ENCODE data around the gene ANAPC7.
"Not testable (repeated sequence)": the region's sequence is repeated elsewhere in the genome, so short reads cannot be mapped to it uniquely, and the experiment has no call there.

ANAPC7 gene

GRCh38 chr12:110403146-110403975 lies at the start of gene ANAPC7:
Gene ANAPC7, minus strand, starts transcription at chr12:110403708. Its CDS starts 81 bp downstream, at chr12:110403627.
- DNase-seq, result peak; percentile 90

GRCh38 chr12:110451263-110451662 lies 47.8 kb upstream of the ANAPC7 start:
- DNase-seq, result no peak

- peak; percentile 95 for DNase-seq
Measured at GRCh38 chr12:110449799-110450497, 46.4 kb upstream of the ANAPC7 start, which contains the start of gene ARPC3. Gene ARPC3, minus strand, starts transcription at chr12:110450337. Its CDS starts 77 bp downstream, at chr12:110450260.

- DNase-seq, result no peak
Measured at GRCh38 chr12:110444455-110444854, 40.9 kb upstream of the ANAPC7 start.

GRCh38 chr12:110436231-110436630 lies 32.7 kb upstream of the ANAPC7 start:
- DNase-seq, result no peak

- no peak for DNase-seq
Measured at GRCh38 chr12:110431957-110432587, 28.6 kb upstream of the ANAPC7 start.

- DNase-seq, result not testable (repeated sequence)
Measured at GRCh38 chr12:110429676-110430075, 26.2 kb upstream of the ANAPC7 start.

- DNase-seq, result no peak
Measured at GRCh38 chr12:110426406-110426805, 22.9 kb upstream of the ANAPC7 start.

- DNase-seq, result no peak
Measured at GRCh38 chr12:110424237-110424636, 20.7 kb upstream of the ANAPC7 start.

- no peak for DNase-seq
Measured at GRCh38 chr12:110421701-110422100, 18.2 kb upstream of the ANAPC7 start.

- no peak for DNase-seq
Measured at GRCh38 chr12:110421159-110421661, 17.7 kb upstream of the ANAPC7 start.

GRCh38 chr12:110420644-110421043 lies 17.1 kb upstream of the ANAPC7 start:
- not testable (repeated sequence) for DNase-seq

GRCh38 chr12:110417113-110417512 lies 13.6 kb upstream of the ANAPC7 start:
- not testable (repeated sequence) for DNase-seq

- DNase-seq, result not testable (repeated sequence)
Measured at GRCh38 chr12:110410086-110410485, 6.6 kb upstream of the ANAPC7 start.

GRCh38 chr12:110405126-110405662 lies 1.7 kb upstream of the ANAPC7 start:
- not testable (repeated sequence) for DNase-seq

GRCh38 chr12:110403976-110404682 lies 621 bp upstream of the ANAPC7 start:
- DNase-seq, result peak; percentile 83

GRCh38 chr12:110382683-110383082 lies 20.8 kb downstream of the ANAPC7 start:
- DNase-seq, result no peak

GRCh38 chr12:110379631-110380030 lies 23.9 kb downstream of the ANAPC7 start:
- DNase-seq, result no peak

GRCh38 chr12:110379197-110379596 lies 24.3 kb downstream of the ANAPC7 start:
- DNase-seq, result no peak

- not testable (repeated sequence) for DNase-seq
Measured at GRCh38 chr12:110378131-110378790, 25.2 kb downstream of the ANAPC7 start.

- DNase-seq, result no peak
Measured at GRCh38 chr12:110373962-110374611, 29.4 kb downstream of the ANAPC7 start.
